ENCODE data around the gene LMNTD1.
"Not testable (repeated sequence)": the region's sequence is repeated elsewhere in the genome, so short reads cannot be mapped to it uniquely, and the experiment has no call there.

LMNTD1 gene

DNA sequence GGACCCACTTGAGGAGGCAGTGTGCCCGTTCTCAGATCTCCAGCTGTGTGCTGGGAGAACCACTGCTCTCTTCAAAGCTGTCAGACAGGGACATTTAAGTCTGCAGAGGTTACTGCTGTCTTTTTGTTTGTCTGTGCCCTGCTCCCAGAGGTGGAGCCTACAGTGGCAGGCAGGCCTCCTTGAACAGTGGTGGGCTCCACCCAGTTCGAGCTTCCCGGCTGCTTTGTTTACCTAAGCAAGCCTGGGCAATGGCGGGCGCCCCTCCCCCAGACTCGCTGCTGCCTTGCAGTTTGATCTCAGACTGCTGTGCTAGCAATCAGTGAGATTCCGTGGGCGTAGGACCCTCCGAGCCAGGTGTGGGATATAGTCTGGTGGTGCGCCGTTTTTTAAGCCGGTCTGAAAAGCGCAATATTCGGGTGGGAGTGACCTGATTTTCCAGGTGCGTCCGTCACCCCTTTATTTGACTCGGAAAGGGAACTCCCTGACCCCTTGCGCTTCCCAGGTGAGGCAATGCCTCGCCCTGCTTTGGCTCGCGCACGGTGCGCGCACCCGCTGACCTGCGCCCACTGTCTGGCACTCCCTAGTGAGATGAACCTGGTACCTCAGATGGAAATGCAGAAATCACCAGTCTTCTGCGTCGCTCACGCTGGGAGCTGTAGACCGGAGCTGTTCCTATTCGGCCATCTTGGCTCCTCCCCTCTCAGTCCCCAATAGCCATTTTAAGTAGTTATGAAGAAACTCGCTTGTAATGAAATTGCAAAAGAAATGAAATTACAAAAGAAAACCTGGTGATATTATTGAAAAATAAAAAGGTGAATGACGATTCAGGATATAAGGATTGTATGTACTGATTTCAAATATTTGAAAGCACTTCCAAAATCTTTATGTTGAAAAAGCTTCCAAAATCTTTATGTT, 63.9 kb downstream of the LMNTD1 start:
- not testable (repeated sequence) for DNase-seq

DNA sequence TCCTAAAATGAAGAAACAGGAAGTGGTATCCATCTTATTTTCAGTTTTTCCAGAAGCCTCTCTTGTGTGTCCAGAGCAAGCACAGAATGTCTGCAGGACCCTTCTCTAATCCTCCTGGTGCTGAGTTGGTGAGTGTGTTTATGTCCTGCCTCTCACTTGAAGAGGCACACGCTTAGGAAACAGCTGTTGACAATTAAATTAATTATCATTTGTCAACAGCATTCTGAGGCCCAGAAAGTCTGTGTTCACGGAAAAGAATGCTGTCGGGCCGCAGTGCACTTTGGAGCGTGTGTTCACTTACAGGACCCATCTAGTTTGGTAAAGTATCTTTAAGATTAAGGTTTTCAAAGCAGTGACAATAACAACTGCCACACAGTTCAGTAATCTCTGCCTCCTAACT, 70.5 kb downstream of the LMNTD1 start:
- peak; percentile 28 for DNase-seq

DNA sequence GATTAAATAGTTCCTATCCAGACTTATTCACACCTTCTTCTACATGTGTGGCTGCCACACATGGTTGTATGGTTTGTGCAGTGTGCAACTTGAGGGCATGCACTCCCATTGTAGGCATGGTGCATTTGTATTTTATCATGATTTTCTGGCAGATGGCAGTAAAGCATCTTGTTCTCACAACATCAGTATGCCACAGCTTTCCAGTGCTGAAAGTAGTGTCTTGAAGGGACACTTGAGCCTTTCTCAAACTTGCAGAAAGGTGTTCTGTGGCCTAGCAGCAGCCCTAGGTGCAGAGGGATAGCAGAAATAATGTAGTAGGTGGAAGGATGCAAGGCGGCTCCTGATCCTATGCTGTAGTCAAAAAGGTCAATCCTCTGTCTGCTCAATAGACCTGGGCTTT, 72.9 kb downstream of the LMNTD1 start:
- DNase-seq = no peak

DNA sequence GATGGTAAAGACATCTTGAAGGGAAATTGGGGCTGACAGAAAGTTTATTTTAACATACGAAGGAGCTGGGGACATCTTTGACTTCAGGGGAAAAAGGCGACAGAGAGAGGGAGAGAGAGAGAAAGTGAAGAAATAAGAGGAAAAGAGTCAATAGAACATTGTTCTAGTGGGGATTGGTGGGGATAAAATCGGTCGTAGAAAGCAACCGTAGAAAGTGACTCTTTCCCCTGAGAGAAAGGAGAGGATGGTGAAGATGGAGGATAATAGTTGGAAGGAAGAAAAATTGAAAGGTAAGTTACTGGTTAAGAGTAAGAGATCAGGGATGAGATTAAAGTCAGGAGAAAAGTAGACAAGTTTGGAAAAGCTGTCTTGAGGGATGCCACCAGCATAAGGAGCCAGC, 75.9 kb downstream of the LMNTD1 start:
- no peak for DNase-seq

DNA sequence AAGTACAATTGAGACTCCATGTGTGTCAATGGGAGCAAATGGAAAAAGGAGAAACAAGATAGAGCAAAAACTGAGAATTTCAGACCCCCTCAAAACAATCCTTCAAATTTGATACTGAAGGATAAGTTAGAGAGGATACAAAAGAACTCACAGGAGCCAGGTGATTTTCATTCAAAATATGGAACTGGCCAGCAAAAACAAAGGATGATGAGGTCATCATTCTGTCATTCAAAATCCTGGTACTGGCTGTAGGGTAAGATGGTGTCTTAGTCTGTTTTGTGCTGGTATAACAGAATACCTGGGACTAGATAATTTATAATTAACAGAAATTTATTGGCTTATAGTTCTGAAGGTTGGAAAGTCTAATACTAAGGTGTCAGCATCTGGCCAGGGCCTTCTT, 80.6 kb downstream of the LMNTD1 start:
- DNase-seq = no peak

DNA sequence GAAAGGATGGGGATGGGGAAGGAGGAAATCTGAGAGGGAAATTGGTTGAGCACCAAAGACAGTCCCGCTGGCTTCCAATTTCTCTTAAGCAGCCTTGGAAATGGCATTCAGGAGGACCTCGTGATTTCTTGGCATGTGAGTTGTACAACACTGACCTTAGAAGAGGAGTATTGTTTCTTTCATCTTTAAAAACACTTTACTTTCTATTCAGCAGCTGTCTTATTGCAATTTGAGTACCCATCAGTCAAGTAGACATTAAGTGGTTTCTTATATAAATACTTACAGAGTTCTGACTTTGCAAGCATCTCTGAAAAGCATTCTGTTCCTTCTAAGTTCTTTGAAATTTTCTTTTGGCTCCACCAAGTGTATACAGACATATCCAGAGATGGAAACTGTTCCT, 83.2 kb downstream of the LMNTD1 start:
- DNase-seq = no peak

DNA sequence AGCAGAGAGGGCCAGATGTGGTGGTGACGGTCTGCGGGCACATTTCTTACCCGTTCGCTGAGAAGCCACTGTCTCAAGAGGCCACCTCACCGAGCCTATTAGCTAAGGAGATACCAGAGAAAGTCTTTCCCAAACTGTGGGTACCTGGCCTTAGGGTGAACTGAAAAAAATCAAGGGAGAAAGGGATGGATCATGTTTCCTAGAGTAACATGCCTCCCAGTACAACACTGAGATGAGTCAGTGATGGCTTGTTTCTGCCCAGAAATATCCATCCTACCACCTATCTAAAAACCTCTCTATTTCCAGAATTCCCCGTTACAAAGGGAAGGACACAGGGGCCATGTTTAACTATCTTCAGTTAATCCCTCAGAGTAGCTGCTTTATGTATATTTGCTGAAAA, 83.7 kb downstream of the LMNTD1 start:
- DNase-seq = no peak

DNA sequence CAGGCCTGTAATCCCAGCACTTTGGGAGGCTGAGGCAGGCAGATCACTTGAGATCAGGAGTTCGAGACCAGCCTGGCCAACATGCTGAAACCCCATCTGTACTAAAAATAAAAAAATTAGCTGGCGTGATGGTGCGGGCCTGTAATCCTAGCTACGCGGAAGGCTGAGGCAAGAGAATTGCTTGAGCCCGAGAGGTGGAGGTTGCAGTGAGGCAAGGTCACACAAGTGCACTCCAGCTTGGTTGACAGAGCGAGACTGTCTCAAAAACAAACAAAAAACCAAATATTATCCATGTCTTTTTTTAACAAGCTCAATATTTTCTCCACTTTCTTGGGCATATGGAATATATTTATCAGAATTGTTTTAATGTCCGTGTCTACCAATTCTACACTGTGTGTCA, 89.6 kb downstream of the LMNTD1 start:
- no peak for DNase-seq

DNA sequence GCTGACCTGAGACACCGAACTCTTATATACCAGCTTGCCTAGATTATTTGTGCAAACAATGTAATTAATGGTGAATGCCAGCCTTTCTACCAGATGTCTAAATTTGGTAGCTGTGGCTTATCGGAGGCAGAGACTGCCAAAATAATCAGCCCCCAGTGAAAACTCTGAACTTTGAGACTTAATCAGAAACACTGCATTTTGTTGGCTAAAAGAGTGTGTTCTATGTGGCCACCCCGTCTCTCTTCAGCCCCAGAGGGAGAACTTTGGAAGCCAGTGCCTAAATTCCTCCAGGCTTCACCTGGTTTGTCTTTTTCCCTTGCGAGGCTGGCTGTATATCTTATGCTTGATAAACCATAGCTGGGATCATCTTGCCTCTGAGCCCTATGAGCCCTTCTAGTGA, 90.1 kb downstream of the LMNTD1 start:
- no peak for DNase-seq

DNA sequence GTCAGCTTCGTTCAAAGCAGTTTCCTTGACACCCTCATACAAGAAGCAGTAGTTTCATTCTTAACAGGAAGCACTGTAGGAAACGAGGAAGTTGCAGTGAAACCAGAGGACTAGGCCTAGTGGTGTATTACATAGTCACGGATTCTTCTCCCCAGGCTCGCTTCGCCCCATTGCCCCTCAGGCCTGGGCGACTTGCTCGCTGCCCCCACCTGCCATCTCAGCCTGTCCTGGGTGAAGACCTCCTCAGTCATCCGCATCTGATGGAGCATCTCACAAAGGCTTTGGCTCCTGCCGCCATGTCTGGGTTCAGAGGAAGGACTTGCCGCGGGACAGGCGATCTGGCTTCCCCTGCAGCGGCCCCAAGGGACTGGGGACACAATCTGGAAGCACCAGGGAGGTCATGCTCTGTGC, 93.5 kb downstream of the LMNTD1 start:
- DNase-seq = no peak

DNA sequence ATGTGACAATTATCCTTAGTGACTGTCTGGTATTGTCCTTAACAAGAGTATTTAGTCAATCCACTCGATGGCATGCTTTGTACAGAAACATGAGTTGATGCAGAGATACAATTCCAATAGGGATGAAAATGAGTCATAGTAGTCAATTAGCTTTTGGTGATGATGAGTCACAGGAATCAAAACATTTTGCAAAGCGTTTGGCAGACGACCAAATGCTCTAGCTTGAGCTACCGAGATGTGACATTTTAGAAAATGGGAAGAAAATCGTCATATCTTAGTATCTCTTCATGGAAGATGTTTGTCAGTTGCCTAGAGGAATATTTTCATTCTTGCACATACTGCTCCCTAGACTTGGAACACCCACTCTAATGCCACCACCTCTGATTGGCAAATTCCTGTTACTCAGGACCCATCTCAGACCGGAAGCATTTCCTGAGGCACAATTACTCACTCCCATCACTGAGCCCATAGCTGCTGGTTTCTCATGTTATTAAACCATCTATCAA, 95.0 kb downstream of the LMNTD1 start:
- DNase-seq = peak; percentile 95

DNA sequence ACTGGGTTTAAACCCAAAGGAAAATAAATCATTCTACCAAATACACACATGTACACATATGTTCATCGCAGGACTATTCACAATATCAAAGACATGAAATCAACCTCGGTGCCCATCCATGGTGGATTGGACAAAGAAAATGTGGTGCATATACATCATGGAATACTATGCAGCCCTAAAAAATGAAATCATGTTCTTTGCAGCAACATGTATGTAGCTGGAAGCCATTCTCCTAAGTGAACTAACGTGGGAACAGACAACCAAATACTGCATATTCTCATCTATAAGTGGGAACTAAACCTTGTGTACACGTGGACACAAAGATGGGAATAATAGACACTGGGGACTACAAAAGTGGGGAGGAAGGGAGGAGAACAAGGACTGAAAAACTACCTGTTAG, 96.6 kb downstream of the LMNTD1 start:
- DNase-seq = no peak

DNA sequence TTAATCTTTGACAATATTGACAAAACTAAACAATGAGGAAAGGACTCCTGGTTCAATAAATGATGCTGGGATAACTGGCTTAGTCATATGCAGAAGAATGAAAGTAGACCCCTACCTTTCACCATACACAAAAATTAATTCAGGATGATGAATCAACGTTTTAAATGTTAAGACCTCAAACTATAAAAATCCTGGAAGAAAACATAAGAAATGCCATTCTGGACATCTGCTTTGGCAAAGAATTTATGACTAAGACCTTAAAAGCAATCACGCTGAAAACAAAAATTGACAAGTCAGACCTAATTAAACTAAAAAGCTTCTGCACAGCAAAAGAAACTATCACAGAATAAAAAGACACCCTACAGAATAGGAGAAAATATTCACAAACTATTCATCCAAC, 97.4 kb downstream of the LMNTD1 start:
- DNase-seq = peak; percentile 36

DNA sequence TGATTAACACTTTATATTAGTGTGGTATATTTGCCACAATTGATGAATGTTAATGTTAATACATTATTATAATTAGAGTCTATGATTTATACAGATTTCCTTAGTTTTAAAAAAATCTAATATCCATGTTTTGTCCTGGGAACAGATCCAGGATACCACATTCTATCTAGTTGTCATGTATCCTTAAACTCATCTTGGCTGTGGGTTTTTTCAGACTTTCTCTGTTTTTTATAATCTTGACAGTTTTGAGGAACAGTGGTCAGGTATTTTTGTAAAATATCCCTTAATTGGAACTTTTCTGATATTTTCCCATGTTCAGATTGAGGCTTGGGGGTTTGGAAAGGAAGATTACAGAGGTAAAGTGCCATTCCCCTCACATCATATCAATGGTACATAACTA, 104.1 kb downstream of the LMNTD1 start:
- DNase-seq = no peak

DNA sequence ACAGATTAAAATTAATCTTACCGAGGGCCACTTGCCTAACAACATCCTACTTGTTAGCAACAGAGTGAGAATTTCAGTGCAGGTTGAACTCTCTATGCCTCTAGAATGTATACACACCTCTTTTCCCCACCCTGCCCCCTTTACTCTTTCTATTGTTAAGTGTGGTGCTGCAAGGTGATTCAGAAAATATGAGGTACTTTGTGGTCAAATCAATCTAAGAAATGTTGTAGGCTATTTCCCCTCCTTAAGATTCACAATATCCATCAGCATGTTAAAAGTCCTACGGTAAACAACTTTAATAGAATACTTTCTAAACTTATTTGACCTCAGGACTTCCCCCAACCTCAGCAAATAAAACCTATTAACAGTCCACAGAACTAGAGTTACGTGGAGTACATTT, 106.0 kb downstream of the LMNTD1 start:
- DNase-seq = no peak

DNA sequence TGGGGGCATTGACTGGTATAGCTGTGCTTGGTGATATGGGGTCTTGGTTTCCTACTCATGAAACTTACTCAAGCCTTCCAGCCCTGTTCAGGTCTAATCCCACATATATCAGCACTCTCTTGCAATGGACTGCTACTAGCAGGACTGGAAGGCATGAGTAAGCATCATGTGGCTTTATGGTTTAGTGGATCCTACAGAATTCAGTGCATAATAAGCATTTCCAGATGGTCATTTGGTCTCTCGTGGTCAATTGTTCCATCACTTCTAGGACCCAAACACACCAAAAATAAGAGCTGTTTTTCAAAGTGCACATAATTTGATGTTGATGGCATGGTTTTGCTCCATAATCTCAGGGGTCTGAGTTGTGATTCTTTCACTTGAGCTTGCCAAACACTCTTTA, 114.4 kb downstream of the LMNTD1 start:
- DNase-seq = peak; percentile 87

DNA sequence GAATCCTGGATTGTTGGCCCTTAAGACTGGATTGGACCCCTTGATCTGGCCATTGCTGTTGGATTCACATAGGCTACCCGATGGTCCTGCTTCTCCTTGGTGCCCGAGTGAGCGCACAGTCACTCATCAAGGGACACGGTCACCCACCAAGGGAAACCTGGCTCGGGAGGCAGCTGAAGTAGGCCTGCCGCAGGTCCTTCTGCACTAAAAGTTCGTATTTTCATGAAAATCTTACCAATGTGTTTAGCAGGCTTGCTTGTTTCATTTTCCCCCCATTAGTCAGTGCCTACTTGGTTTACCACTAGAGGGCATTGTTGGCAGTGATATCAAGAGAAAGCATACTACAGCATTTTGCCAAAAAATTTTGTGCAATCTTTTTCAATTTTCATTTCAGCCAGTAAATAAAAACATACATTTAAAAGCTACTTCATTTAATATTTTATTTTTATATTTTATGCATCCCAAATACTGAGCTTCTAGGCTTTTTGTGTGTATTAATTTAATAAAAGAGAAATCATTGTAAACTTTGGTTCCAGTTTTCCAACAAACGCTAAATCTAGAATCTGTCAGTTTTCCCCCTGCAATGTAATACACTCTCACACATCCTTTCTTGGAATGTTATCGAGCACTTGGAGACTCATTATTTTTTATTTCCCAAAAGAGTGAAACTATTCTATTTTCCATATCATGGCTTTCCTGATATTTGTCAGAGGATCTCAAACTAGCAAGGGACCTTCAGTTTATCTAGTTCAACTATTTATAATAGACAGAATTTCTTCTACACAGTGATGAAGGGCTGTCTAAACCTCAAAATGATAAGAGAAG, 116.7 kb downstream of the LMNTD1 start:
- DNase-seq = peak; percentile 83

DNA sequence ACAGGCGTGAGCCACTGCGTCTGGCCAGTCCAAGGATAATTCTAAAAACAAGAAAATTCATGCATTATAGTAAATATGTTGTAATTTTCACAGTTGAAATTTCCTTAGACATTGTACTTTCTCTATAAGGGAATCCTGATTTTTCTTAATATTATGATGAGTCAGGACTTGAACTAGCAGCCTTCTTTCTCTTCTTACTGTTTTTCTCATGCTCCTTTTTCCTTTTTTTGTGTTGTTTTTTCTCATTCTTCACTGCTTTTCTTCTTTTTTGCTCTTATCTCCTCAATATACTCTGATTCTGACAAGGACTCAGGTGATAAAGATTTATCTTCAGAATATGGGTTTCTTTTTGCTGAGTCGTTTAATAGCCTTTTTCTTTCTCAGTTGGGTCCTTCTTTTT, 117.7 kb downstream of the LMNTD1 start:
- DNase-seq = no peak

DNA sequence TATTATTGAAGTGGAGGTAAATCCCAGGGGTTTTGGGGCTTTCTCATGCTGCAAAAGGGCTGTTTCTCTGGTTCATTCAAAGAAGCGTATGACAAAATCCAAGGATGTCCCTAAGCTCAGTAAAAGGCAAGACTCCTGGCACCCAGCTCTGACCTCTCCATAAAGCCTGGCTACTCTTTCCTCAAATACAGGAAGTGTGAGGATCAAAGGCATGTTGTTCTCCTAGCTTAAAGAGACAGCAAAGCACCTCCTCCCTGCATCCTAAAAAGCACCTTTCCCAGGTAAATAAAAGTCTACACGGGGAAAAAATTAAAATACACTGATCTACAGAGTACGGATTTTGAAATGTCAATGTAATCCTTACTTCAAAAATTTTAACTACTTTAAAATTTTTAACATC, 118.6 kb downstream of the LMNTD1 start:
- no peak for DNase-seq

DNA sequence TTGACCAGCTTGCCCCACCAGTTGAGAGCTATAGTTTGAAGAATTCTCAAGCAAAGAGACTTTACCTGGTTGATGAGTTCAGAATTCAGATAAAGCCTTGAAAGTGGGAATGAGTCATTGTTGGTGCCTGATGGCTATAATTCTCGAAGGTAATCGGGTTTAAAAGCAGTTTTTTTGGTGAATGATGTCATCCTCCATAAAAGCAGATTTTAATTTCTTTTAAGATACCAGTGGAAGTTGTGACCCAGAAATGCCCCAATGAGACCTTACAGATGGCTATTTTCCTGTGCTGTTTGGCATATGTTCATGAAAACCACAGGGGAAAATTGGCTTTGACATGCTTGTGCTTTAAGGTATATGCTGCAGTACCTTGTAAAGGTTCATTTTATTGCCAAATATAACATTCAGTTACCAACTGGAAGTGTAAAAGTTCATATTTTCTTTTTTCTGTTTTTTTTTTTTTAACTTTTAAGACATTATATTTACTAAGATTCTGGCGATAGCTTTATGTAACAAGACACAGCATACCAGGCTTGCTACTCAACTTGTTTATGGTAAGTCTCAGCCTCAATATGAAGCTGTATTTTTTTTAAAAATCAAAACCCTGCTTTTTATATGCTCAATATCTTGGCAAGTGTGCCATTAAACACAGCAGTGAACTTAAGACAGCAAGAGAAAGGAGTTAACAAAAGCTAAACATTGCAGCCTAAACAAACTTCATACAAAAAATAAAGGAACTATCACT, 119.3 kb downstream of the LMNTD1 start:
- DNase-seq = peak; percentile 24

DNA sequence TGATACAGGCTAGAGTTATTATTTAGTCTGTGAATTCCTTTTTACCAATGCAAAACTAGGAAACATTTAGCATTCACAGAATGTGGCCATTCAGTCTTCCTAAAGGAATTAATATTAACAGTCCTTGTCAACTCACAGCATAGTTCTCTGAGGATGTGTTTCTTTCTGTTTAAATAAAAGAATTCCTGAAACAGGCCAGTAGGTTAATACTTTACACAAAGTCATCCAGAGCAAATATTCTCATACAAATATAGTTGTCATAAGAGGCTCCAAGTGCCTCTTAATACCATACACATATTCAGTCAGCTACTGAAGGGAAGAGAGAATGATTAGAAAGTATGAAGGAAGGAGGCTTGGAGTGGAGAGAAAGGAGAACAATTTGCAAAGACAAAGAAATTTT, 120.1 kb downstream of the LMNTD1 start:
- no peak for DNase-seq

DNA sequence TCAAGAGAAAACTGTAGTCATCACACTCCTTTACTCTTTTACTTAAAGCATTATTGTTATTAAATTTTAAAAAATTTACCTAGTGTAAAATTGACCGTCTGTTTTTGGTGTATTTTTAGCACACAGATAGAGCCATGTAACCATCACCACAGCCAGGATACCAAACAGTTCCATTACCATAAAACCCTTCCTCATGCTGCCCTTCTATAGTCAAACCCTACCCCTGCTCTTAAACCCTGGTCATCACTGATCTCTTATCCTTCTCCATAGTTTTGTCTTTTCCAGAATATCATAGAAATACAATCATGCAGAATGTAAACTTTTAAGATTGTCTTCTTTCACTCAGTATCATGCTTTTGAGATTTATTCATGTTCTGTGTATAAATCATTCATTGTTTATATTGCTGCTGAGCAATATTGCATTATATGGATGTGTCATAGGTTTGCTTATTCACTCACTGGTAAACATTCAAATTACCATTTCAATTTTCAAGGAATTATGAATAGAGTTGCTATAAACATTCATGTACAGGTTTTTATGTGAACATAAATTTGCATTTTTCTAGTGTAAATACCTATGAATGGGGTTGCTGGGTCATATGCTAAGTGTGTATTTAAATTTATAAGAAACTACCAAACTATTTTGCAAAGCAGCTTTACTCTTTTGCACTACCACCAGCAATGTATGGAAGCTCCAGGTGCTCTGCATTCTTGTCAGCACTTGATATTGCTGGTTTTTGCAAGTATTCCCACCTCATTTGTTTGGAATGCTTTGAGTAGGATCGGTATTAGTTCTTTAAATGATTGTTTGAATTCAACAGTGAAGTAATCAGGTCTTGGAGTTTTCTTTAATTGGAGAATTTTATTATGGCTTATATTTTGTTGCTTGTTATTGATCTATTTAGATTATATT, 125.5 kb downstream of the LMNTD1 start:
- no peak for DNase-seq
